T1000 (cell line): Measurements from ENCODE around the gene APBA2.
A peak's percentile ranks its signal among the peaks of the same experiment; 100 is the strongest.

Experiments used
- DNase-seq: peaks from one replicate; lab custom pipeline; 2025; ENCODE audit warnings: mixed read lengths; lab: John Stamatoyannopoulos, UW

Gene APBA2

GRCh38 chr15:29103824-29104565, 218.2 kb downstream of the APBA2 start:
- DNase-seq: peak; percentile 37

GRCh38 chr15:29104566-29104880, 218.7 kb downstream of the APBA2 start:
- no peak for DNase-seq

GRCh38 chr15:29105151-29105854, 219.5 kb downstream of the APBA2 start:
- no peak for DNase-seq

GRCh38 chr15:29106116-29106515, 220.3 kb downstream of the APBA2 start:
- no peak for DNase-seq

- no peak for DNase-seq
Observed at GRCh38 chr15:29106551-29107290, 220.9 kb downstream of the APBA2 start.

GRCh38 chr15:29107291-29107890, 221.6 kb downstream of the APBA2 start:
- no peak for DNase-seq

GRCh38 chr15:29107971-29108645, 222.3 kb downstream of the APBA2 start:
- DNase-seq: no peak

- no peak for DNase-seq
Observed at GRCh38 chr15:29109762-29110161, 224.0 kb downstream of the APBA2 start.

- no peak for DNase-seq
Observed at GRCh38 chr15:29110176-29110575, 224.4 kb downstream of the APBA2 start.

- no peak for DNase-seq
Observed at GRCh38 chr15:29110733-29111132, 225.0 kb downstream of the APBA2 start.

- no peak for DNase-seq
Observed at GRCh38 chr15:29111705-29112281, 226.0 kb downstream of the APBA2 start.

GRCh38 chr15:29113336-29114220, 227.8 kb downstream of the APBA2 start:
- no peak for DNase-seq

GRCh38 chr15:29114221-29115092, 228.7 kb downstream of the APBA2 start:
- DNase-seq: no peak

- DNase-seq: no peak
Observed at GRCh38 chr15:29115093-29115991, 229.6 kb downstream of the APBA2 start.

GRCh38 chr15:29116970-29117700, 231.4 kb downstream of the APBA2 start:
- no peak for DNase-seq

- DNase-seq: no peak
Observed at GRCh38 chr15:29117778-29118177, 232.0 kb downstream of the APBA2 start.

- DNase-seq: no peak
Observed at GRCh38 chr15:29119847-29120246, 234.1 kb downstream of the APBA2 start.
